HCT116 (cell line): ENCODE results near the gene GSG1L.

Experiments used
- EGR1 ChIP-seq: IDR thresholded peaks from 2 replicates; pipeline ENCODE4 v1.6.1; 2012; ENCODE audit warnings: low read depth
- EZH2 ChIP-seq: fragments of 200-600 bp; sonication (generic); IDR thresholded peaks from 2 replicates; pipeline ENCODE4 v1.6.1; 2017; ENCODE audit warnings: antibody characterized with exemption, mixed run types
- EZH2phosphoT487 ChIP-seq: fragments of 200-600 bp; IDR thresholded peaks from 2 replicates; pipeline ENCODE4 v1.6.1; 2018; ENCODE audit warnings: antibody characterized with exemption, borderline replicate concordance
- JUND ChIP-seq: IDR thresholded peaks from 2 replicates; pipeline ENCODE4 v1.6.1; 2012
- POLR2A ChIP-seq: IDR thresholded peaks from 2 replicates; pipeline ENCODE4 v1.7.0; 2011; ENCODE audit warnings: borderline replicate concordance; ENCODE audit not compliant: insufficient read depth, insufficient read length; ENCODE audit errors: extremely low read depth
- POLR2AphosphoS5 ChIP-seq: IDR thresholded peaks from 2 replicates; pipeline ENCODE4 v1.6.1; 2011; ENCODE audit warnings: mild to moderate bottlenecking, low read depth, low read length, moderate library complexity
- RAD21 ChIP-seq: IDR thresholded peaks from 2 replicates; pipeline ENCODE4 v1.6.1; 2012; ENCODE audit warnings: low read depth, mild to moderate bottlenecking
- SP1 ChIP-seq: IDR thresholded peaks from 2 replicates; pipeline ENCODE4 v1.6.1; 2012; ENCODE audit warnings: low read depth
- SRF ChIP-seq: IDR thresholded peaks from 2 replicates; pipeline ENCODE4 v1.6.1; 2012; ENCODE audit warnings: low read depth
- YY1 ChIP-seq: IDR thresholded peaks from 2 replicates; pipeline ENCODE4 v1.6.1; 2011; ENCODE audit warnings: low read length, low read depth, moderate library complexity, mild to moderate bottlenecking; ENCODE audit not compliant: insufficient replicate concordance; ENCODE audit errors: extremely low read depth
- TF ChIP-seq, protein P1 (sequence below): IDR thresholded peaks from 2 replicates; pipeline ENCODE4 v1.6.1; 2012
- TF ChIP-seq, protein P2 (sequence below), 3 experiments: fragments of 200-600 bp in 1 of 3; sonication (generic) in 1 of 3; IDR thresholded peaks in 2 of 3; conservative IDR thresholded peaks in 1 of 3; 2 replicates each; pipeline ENCODE4 v1.5.1; 2012 to 2017; ENCODE audit warnings: low read depth in 2 of 3, low read length in 2 of 3, antibody characterized with exemption in 1 of 3, borderline replicate concordance in 1 of 3, control low read depth in 1 of 3, mild to moderate bottlenecking in 1 of 3, mixed read lengths in 1 of 3, mixed run types in 1 of 3, moderate library complexity in 1 of 3; ENCODE audit not compliant: insufficient read depth in 1 of 3
- TF ChIP-seq, protein P3 (sequence below): IDR thresholded peaks from 2 replicates; pipeline ENCODE4 v1.6.1; 2012

DNA sequence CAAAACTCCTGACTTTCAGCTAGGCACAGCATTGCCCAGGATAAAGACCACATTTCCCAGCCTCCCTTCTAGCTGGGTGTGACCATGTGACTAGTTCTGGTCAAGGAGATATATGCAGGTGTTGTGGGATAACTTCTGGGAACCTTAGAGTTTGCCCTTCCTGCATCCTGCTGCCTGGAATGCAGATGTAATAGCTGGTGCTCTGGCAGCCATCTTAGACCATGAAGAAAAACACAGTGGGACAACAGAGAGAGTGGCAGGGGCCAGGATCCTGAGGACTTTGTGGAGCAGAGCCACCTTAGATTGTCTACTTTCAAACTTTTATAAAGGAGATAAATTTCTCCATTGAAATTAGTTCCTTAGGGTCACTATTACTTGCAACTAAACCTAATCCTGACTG, 101.3 kb downstream of the GSG1L start:
- TF ChIP-seq, protein P1, sequence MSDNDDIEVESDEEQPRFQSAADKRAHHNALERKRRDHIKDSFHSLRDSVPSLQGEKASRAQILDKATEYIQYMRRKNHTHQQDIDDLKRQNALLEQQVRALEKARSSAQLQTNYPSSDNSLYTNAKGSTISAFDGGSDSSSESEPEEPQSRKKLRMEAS: no peak
- TF ChIP-seq YY1: no peak
- no peak for TF ChIP-seq POLR2AphosphoS5
- TF ChIP-seq, protein P2, sequence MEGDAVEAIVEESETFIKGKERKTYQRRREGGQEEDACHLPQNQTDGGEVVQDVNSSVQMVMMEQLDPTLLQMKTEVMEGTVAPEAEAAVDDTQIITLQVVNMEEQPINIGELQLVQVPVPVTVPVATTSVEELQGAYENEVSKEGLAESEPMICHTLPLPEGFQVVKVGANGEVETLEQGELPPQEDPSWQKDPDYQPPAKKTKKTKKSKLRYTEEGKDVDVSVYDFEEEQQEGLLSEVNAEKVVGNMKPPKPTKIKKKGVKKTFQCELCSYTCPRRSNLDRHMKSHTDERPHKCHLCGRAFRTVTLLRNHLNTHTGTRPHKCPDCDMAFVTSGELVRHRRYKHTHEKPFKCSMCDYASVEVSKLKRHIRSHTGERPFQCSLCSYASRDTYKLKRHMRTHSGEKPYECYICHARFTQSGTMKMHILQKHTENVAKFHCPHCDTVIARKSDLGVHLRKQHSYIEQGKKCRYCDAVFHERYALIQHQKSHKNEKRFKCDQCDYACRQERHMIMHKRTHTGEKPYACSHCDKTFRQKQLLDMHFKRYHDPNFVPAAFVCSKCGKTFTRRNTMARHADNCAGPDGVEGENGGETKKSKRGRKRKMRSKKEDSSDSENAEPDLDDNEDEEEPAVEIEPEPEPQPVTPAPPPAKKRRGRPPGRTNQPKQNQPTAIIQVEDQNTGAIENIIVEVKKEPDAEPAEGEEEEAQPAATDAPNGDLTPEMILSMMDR (IDR thresholded peaks at IDR 0.05 in 2 of 3, conservative IDR thresholded peaks at IDR 0.05 in 1 of 3; ENCODE audit: borderline replicate concordance in 1 of 3, insufficient read depth in 1 of 3, low read depth in 2 of 3, low read length in 2 of 3): no peak
- TF ChIP-seq SP1: no peak
- no peak for TF ChIP-seq EZH2
- no peak for TF ChIP-seq EZH2phosphoT487
- no peak for TF ChIP-seq SRF
- no peak for TF ChIP-seq POLR2A
- no peak for TF ChIP-seq RAD21
- no peak for TF ChIP-seq JUND
- TF ChIP-seq, protein P3, sequence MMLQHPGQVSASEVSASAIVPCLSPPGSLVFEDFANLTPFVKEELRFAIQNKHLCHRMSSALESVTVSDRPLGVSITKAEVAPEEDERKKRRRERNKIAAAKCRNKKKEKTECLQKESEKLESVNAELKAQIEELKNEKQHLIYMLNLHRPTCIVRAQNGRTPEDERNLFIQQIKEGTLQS: no peak
- TF ChIP-seq EGR1: no peak
